Endodermal cell (in vitro differentiated cells): ENCODE data around the gene SOCS3. TPM values are rescaled to one million over a fixed set of nuclear protein-coding genes. Genes with fewer than 3 reads are reported as not detected.

Experiments
- DNase-seq: peaks from one replicate; pipeline ENCODE4 v3.0.0-alpha.2; 2017
- H3K27ac ChIP-seq: 2 replicates; pipeline ENCODE4 v1.5.1; 2013; ENCODE audit warnings: mild to moderate bottlenecking, low read depth, low read length, moderate library complexity
- H3K27me3 ChIP-seq: 2 replicates; pipeline ENCODE4 v1.6.1; 2013; ENCODE audit warnings: mild to moderate bottlenecking, low read length, moderate library complexity; ENCODE audit not compliant: insufficient read depth, control insufficient read depth, poor library complexity, severe bottlenecking
- H3K36me3 ChIP-seq: 2 replicates; pipeline ENCODE4 v1.7.0; 2013; ENCODE audit warnings: mild to moderate bottlenecking, low read length, moderate library complexity; ENCODE audit not compliant: control insufficient read depth, insufficient read depth
- H3K4me1 ChIP-seq: one replicate; pipeline ENCODE4 v1.7.0; 2013; ENCODE audit warnings: low read length; ENCODE audit not compliant: control insufficient read depth, insufficient read depth
- H3K4me3 ChIP-seq: 2 replicates; pipeline ENCODE4 v1.5.1; 2013; ENCODE audit warnings: mild to moderate bottlenecking, low read length, moderate library complexity
- H3K9ac ChIP-seq: 2 replicates; pipeline ENCODE4 v1.6.1; 2013; ENCODE audit warnings: mild to moderate bottlenecking, low read length, moderate library complexity; ENCODE audit not compliant: poor library complexity, severe bottlenecking; ENCODE audit errors: extremely low read depth
- H3K9me3 ChIP-seq: 2 replicates; pipeline ENCODE4 v1.6.1; 2013; ENCODE audit warnings: mild to moderate bottlenecking, low read length, moderate library complexity; ENCODE audit not compliant: control insufficient read depth
- H3K27ac Mint-ChIP-seq: 2 replicates; pipeline ENCODE4 v1.8.0; 2020; ENCODE audit warnings: mixed read lengths
- H3K27me3 Mint-ChIP-seq: 2 replicates; pipeline ENCODE4 v1.8.0; 2021; ENCODE audit warnings: mild to moderate bottlenecking, mixed read lengths; ENCODE audit not compliant: insufficient read depth
- H3K36me3 Mint-ChIP-seq: 2 replicates; pipeline ENCODE4 v1.8.0; 2020; ENCODE audit warnings: low read depth, mixed read lengths
- H3K4me1 Mint-ChIP-seq: 2 replicates; pipeline ENCODE4 v1.8.0; 2020; ENCODE audit warnings: mixed read lengths
- H3K4me3 Mint-ChIP-seq: 2 replicates; pipeline ENCODE4 v1.8.0; 2020; ENCODE audit warnings: mild to moderate bottlenecking, moderate library complexity, mixed read lengths
- H3K9me3 Mint-ChIP-seq: 2 replicates; pipeline ENCODE4 v1.8.0; 2020; ENCODE audit warnings: mild to moderate bottlenecking, mixed read lengths
- WGBS, 2 experiments: methylation state at CpG; one replicate each; pipeline versions ENCODE4 v1.1.5 to v1.1.7; 2013; ENCODE audit warnings: missing lambda C conversion rate in 2 of 2, mixed read lengths in 1 of 2; ENCODE audit not compliant: insufficient coverage in 1 of 2, insufficient read length in 1 of 2; 5-methylcytosine and 5-hydroxymethylcytosine counted together
- total RNA-seq, 2 donors: library from RNA; stranded (reverse); fragmentation: NEBNext Ultra II Directional in 1 of 2; extraction: Animal tissue kit (Norgen Biotek cat#: 25700) in 1 of 2; gene quantifications; 2 replicates in 1 of 2; 3 replicates in 1 of 2; pipeline ENCODE4 v1.2.1, GENCODE V29; 2021
- TF ChIP-seq, protein P1 (sequence below): fragments of 200-600 bp; sonication (generic); conservative IDR thresholded peaks from 2 replicates; pipeline ENCODE4 v1.5.0; 2021; ENCODE audit warnings: antibody characterized with exemption, mild to moderate bottlenecking

Gene SOCS3
- total RNA-seq, 2 donors from 2014 or later, result 54.2 to 75.3 TPM

DNA sequence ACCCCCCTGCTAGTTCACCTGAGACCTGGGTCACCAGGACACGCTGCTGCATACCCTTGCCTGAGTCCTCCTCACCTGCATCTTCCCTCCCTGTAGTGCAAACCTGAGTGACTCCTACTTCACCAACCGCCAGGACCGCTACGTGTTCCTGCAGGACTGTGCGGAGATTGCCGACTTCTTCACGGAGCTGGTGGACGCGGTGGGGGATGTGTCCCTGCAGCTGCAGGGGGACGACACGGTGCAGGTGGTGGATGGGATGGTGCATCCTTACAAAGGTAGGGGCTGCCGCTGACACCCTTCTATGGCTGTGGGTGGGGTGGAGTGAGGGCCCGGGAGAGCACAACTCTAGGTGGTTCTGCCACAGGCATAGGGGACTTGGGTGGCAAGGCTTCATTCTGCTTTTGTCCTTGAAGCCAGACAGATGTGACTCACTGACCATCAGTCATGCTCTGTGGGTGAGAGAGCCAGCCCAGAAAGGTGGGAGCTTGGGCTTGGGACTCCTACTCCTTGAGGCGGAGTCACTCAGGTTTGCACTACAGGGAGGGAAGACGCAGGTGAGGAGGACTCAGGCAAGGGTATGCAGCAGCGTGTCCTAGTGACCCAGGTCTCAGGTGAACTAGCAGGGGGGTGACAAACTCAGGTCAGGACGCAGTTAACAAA is 40.8 kb upstream of the SOCS3 start:
- no peak overlapping the region for H3K9ac ChIP-seq
- 80 to 91% methylated on average over 6 to 17 of the region's 17 CpGs for WGBS, 2 experiments
- no peak for DNase-seq
- no peaks in the 10 kb centered on the region for H3K9me3 ChIP-seq
- Mint-ChIP-seq H3K9me3 (no peaks in the 10 kb centered on the region), H3K4me1 (no peaks in the 10 kb centered on the region), H3K36me3 (peaks cover 89% of the 10 kb centered on the region), H3K27me3 (no peaks in the 10 kb centered on the region), H3K27ac (no peak overlapping the region), H3K4me3 (no peak overlapping the region)
- TF ChIP-seq, protein P1, sequence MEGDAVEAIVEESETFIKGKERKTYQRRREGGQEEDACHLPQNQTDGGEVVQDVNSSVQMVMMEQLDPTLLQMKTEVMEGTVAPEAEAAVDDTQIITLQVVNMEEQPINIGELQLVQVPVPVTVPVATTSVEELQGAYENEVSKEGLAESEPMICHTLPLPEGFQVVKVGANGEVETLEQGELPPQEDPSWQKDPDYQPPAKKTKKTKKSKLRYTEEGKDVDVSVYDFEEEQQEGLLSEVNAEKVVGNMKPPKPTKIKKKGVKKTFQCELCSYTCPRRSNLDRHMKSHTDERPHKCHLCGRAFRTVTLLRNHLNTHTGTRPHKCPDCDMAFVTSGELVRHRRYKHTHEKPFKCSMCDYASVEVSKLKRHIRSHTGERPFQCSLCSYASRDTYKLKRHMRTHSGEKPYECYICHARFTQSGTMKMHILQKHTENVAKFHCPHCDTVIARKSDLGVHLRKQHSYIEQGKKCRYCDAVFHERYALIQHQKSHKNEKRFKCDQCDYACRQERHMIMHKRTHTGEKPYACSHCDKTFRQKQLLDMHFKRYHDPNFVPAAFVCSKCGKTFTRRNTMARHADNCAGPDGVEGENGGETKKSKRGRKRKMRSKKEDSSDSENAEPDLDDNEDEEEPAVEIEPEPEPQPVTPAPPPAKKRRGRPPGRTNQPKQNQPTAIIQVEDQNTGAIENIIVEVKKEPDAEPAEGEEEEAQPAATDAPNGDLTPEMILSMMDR, result no peak
- H3K36me3 ChIP-seq, result peaks cover 89% of the 10 kb centered on the region
- no peaks in the 10 kb centered on the region for H3K4me1 ChIP-seq
- no peak overlapping the region for H3K27ac ChIP-seq
- H3K4me3 ChIP-seq, result no peak overlapping the region
- no peaks in the 10 kb centered on the region for H3K27me3 ChIP-seq

DNA sequence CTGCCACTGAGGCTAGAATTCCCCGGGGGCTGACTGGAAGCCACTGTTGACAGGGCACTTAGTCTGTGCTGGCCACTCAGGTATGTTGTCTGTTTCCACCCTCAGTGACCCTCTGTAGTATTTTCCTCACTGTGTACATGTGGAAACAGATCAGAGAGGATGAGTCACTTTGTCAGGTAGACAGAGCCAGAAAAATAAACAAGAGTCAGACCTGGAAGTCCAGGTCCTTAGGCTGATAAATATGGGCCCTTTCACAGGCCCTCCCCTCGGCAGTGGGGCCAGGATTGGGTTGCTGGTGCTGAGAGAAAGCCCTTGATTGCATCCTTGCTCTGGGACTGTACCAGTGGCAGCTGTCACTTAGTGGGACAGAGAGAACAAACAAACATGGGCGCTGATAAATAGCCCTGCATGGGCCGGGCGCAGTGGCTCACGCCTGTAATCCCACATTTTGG is 39.8 kb upstream of the SOCS3 start:
- Histone ChIP-seq H3K4me1 (no peaks in the 10 kb centered on the region), H3K4me3 (no peak overlapping the region), H3K27me3 (no peaks in the 10 kb centered on the region), H3K9me3 (no peaks in the 10 kb centered on the region), H3K36me3 (peaks cover 91% of the 10 kb centered on the region), H3K27ac (no peak overlapping the region), H3K9ac (no peak overlapping the region)
- H3K27me3 Mint-ChIP-seq, result no peaks in the 10 kb centered on the region
- peaks cover 87% of the 10 kb centered on the region for H3K36me3 Mint-ChIP-seq
- WGBS, 2 experiments, result 80 to 81% methylated on average over 6 of the region's 6 CpGs
- H3K4me1 Mint-ChIP-seq, result no peaks in the 10 kb centered on the region
- TF ChIP-seq, protein P1, result no peak
- no peaks in the 10 kb centered on the region for H3K9me3 Mint-ChIP-seq
- H3K4me3 Mint-ChIP-seq, result no peak overlapping the region
- no peak for DNase-seq
- peak overlapping the region; percentile 19 for H3K27ac Mint-ChIP-seq

DNA sequence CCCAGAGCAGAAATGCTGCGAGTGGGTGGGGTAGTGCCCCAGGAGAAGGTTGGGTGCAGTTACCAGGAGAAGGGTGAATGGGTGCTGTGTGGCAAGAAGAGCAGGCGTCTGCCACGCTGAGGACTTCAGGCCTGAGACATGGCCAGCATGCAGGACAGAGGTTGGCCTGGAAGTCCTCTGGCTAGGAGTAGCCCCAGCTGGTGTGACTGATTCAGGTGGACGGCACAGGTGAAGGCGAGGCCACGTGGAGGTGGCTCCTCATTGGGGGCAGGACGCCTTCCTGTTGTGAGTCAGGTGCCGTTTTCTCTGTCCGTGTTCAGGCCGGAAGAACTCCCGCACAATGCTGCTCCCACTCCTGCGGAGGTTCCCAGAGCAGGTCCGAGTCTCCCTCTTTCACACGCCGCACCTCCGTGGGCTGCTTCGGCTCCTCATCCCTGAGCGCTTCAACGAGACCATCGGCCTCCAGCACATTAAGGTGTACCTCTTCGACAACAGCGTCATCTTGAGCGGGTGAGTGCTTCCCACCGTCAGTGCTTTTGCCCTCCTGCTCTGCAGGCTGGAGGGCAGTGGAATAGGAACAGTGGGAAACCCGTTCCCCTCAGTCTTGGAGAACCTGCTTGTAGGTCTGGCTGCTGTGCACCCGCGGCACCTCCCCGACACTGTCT is 39.3 kb upstream of the SOCS3 start:
- Histone ChIP-seq H3K36me3 (peaks cover 87% of the 10 kb centered on the region), H3K9ac (no peak overlapping the region), H3K9me3 (no peaks in the 10 kb centered on the region), H3K27me3 (no peaks in the 10 kb centered on the region), H3K27ac (no peak overlapping the region), H3K4me1 (no peaks in the 10 kb centered on the region), H3K4me3 (no peak overlapping the region)
- TF ChIP-seq, protein P1, result no peak
- H3K27me3 Mint-ChIP-seq, result no peaks in the 10 kb centered on the region
- peaks cover 84% of the 10 kb centered on the region for H3K36me3 Mint-ChIP-seq
- no peak for DNase-seq
- no peaks in the 10 kb centered on the region for H3K9me3 Mint-ChIP-seq
- H3K4me3 Mint-ChIP-seq, result no peak overlapping the region
- peaks cover under 1% of the 10 kb centered on the region for H3K4me1 Mint-ChIP-seq
- peak overlapping the region; percentile 19 for H3K27ac Mint-ChIP-seq
- WGBS, 2 experiments, result 84 to 86% methylated on average over 22 to 28 of the region's 28 CpGs
